Ishikawa (cell line): ENCODE measurements around the gene PRCD.

ENCODE experiments used
- CEBPB ChIP-seq: IDR thresholded peaks from 2 replicates; pipeline ENCODE4 v1.6.1; 2012
- CREB1 ChIP-seq: IDR thresholded peaks from 2 replicates; pipeline ENCODE4 v1.6.1; 2012; ENCODE audit warnings: low read depth
- EGR1 ChIP-seq: IDR thresholded peaks from 2 replicates; pipeline ENCODE4 v1.6.1; 2012
- EP300 ChIP-seq: IDR thresholded peaks from 2 replicates; pipeline ENCODE4 v1.6.1; 2012; ENCODE audit warnings: borderline replicate concordance
- FOXM1 ChIP-seq: IDR thresholded peaks from 2 replicates; pipeline ENCODE4 v1.6.1; 2012; ENCODE audit warnings: low read depth, borderline replicate concordance
- NFIC ChIP-seq: IDR thresholded peaks from 2 replicates; pipeline ENCODE4 v1.6.1; 2012
- RAD21 ChIP-seq: IDR thresholded peaks from 2 replicates; pipeline ENCODE4 v1.6.1; 2012; ENCODE audit warnings: low read depth
- TAF1 ChIP-seq: IDR thresholded peaks from 2 replicates; pipeline ENCODE4 v1.6.1; 2012; ENCODE audit warnings: low read depth, mild to moderate bottlenecking
- TCF12 ChIP-seq: IDR thresholded peaks from 2 replicates; pipeline ENCODE4 v1.6.1; 2012; ENCODE audit warnings: low read depth
- TEAD4 ChIP-seq: IDR thresholded peaks from 2 replicates; pipeline ENCODE4 v1.6.1; 2012
- YY1 ChIP-seq: IDR thresholded peaks from 2 replicates; pipeline ENCODE4 v1.6.1; 2012; ENCODE audit warnings: low read depth
- ZBTB7A ChIP-seq: IDR thresholded peaks from 2 replicates; pipeline ENCODE4 v1.6.1; 2012; ENCODE audit warnings: low read depth
- TF ChIP-seq, protein P1 (sequence below): IDR thresholded peaks from 2 replicates; pipeline ENCODE4 v1.6.1; 2012; ENCODE audit warnings: low read depth, mild to moderate bottlenecking
- TF ChIP-seq, protein P2 (sequence below): IDR thresholded peaks from 2 replicates; pipeline ENCODE4 v1.6.1; 2012
- TF ChIP-seq, protein P3 (sequence below): IDR thresholded peaks from 2 replicates; pipeline ENCODE4 v1.6.1; 2012

PRCD gene

DNA sequence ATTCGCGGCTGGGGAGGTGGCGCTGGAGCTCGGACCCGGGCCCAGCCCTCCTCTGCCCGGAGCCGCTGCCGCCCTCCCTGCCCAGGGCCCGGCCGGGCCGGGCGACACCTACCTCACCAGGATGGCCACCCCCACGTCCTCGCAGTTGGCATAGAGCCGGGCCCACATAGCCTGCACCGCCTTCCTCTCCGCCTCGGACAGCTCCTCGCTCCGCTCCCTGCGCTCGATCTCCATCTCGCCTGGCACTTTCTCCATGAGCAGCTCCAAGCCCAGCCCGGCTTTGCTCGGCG, 2.6 kb upstream of the PRCD start:
- no peak for TF ChIP-seq CREB1
- TF ChIP-seq, protein P1, sequence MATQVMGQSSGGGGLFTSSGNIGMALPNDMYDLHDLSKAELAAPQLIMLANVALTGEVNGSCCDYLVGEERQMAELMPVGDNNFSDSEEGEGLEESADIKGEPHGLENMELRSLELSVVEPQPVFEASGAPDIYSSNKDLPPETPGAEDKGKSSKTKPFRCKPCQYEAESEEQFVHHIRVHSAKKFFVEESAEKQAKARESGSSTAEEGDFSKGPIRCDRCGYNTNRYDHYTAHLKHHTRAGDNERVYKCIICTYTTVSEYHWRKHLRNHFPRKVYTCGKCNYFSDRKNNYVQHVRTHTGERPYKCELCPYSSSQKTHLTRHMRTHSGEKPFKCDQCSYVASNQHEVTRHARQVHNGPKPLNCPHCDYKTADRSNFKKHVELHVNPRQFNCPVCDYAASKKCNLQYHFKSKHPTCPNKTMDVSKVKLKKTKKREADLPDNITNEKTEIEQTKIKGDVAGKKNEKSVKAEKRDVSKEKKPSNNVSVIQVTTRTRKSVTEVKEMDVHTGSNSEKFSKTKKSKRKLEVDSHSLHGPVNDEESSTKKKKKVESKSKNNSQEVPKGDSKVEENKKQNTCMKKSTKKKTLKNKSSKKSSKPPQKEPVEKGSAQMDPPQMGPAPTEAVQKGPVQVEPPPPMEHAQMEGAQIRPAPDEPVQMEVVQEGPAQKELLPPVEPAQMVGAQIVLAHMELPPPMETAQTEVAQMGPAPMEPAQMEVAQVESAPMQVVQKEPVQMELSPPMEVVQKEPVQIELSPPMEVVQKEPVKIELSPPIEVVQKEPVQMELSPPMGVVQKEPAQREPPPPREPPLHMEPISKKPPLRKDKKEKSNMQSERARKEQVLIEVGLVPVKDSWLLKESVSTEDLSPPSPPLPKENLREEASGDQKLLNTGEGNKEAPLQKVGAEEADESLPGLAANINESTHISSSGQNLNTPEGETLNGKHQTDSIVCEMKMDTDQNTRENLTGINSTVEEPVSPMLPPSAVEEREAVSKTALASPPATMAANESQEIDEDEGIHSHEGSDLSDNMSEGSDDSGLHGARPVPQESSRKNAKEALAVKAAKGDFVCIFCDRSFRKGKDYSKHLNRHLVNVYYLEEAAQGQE, result peak; percentile 24; the same call in 1 of the 2 replicates
- peak; percentile 37; the same call in 1 of the 2 replicates for TF ChIP-seq NFIC

DNA sequence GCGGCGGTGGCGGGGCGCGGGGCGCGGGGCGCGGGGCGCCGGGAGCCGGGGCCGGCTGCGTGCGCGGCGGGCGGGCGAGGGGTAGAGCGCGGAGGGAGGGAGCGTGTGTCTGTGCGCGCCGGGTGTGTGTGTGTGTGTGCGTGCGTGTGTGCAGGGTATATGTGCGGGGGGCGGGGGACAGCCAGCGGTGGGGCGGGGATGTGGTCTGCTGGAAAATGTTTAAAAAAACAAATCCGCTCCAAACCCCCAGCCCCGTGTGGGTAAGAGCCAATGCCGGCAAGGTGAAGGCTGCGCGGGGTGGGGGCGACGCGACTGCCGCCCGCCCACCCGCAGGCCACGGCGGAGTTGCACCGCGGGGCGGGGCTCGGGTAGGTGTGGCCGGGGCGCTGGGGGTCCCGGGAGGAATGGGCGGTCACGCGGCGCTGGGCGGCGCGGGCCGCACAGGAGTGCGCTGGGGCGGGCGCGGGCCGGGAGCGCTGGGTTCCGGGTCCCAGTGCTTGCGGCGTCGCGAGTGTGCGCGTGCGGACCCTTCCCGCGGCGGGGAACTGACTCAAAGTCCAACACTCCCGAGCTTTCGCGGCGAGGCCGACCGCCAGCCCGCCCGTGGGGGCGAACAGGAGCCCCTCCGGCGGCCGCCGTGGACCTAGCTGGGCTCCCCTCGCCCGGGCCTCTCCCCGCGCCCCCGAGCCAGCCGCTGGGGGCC, 2.1 kb upstream of the PRCD start, which contains the start of gene CYGB:
Gene CYGB (minus strand): TSS at position 132 of the 703 bp plus-strand sequence. CDS start 167 bp downstream, outside the sequence.
- TF ChIP-seq FOXM1, result no peak
- TF ChIP-seq CEBPB, result no peak
- peak; percentile 76; the same call in 1 of the 2 replicates for TF ChIP-seq ZBTB7A
- TF ChIP-seq CREB1, result no peak
- no peak for TF ChIP-seq NFIC
- TF ChIP-seq, protein P2, sequence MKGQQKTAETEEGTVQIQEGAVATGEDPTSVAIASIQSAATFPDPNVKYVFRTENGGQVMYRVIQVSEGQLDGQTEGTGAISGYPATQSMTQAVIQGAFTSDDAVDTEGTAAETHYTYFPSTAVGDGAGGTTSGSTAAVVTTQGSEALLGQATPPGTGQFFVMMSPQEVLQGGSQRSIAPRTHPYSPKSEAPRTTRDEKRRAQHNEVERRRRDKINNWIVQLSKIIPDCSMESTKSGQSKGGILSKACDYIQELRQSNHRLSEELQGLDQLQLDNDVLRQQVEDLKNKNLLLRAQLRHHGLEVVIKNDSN, result peak; percentile 4; the same call in 1 of the 2 replicates
- no peak for TF ChIP-seq EGR1
- TF ChIP-seq TAF1, result no peak
- TF ChIP-seq RAD21, result no peak
- TF ChIP-seq EP300, result no peak
- TF ChIP-seq TCF12, result no peak
- no peak for TF ChIP-seq TEAD4

DNA sequence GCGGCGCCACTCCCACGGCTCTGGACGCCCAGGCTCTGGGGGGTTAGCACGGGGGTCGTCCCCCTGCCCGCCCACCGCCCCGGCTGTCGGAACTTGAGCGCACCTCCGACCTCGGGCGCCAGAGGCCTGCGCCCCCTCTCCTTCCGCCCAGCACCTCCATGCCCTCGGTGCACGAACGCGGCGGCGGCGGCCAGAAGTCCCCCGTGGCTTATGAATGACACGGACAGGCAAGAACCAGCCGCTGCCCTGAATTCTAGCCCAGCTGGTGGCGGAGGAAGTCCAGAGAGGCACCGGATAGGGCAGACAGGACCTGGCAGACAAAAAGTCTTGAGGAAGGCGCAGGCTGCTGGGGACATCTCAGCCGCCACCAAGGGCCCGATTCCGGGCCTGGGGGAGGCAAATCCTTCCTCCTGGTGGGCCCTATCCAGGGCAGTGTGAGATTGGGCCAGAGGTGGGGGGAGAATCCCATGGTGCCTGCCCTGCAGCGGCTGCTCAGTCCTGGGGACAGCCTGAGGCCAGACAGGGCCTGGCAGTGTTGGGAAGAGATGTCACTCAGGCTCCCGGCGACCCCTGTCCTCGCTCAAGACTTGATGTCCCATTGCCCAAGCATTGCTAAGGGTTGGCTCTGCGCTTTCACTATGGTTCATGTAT, 1.4 kb upstream of the PRCD start:
- TF ChIP-seq TAF1, result no peak

DNA sequence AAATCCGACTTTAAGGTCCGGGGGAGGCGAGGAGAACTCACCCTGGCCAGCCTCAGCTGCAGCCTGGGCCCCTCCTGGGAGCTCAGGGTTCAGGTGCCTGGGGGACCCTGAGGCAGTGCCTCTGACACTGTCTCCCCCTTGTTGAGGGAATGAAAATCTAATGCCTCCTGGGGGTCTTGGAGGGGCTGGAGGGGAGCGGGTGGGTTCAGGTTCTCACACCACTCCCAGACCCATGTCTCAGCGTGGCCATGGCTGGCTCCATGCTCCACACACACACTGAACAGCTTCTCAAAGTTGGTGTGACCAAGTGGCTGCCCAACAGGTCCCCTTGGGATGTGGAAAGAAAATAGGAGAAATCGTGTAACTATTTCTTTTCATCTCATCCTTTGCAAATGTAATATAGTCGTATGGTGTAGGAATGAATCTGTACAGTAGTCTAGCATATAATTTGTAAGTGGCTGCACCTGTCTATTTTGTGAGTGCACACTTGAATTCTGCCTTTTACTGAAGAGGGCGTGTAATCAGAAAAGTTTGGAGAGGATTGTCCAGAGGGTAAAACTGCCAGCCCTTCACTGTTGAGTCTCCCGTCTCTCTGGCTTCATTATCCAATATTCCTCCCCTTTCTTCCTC, 788 bp upstream of the PRCD start:
- no peak for TF ChIP-seq TEAD4
- TF ChIP-seq, protein P1, result no peak
- TF ChIP-seq CREB1, result no peak
- no peak for TF ChIP-seq EP300
- TF ChIP-seq, protein P2, result no peak

DNA sequence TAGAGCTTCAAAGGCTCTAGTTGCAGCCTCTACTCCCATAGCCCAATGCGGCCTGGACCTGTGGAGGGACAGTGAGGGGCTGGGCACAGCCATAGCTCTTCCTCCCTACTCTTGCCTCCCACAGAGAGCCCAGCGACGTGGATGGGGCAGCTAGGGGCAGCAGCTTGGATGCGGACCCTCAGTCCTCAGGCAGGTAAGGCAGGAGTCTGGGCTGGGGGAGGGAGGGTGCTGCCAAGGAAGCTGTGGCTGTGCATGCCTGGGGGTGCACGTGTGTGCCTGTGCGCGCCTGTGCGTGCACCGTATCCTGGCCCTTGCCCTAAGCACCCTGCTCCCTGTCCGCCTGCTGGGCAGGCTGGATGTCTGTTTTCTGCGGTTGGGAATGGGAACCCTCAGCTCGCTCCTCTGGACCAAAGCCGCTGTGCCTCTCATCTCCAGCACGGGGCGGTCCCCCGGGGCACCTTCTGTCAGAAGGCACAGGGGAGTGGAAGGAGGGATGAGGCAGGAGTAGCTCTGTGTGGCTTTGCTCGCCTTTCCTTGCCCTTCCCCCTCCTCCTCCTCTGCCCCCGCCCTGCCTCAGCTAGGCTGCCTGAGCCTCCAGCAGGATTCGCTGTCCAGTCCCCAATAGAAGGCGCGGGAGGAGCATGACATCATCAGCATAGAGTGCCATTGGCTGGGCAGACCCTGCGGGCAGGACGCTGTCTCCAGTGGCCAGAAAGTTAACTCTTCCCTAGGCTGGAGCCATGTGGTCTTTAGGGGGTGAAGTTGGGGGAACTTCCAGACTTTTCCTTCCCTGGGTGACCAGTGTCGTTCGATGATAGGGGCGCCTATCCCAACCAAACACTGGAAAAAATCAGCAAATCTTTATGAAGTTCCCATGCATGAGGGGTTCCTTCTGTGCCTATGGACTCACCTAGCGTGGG, 797 bp downstream of the PRCD start:
- peak; percentile 52; the same call in 1 of the 2 replicates for TF ChIP-seq ZBTB7A
- TF ChIP-seq, protein P3, sequence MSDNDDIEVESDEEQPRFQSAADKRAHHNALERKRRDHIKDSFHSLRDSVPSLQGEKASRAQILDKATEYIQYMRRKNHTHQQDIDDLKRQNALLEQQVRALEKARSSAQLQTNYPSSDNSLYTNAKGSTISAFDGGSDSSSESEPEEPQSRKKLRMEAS, result peak; percentile 87
- TF ChIP-seq TCF12, result peak; percentile 61; the same call in 1 of the 2 replicates
- TF ChIP-seq EP300, result peak; percentile 2; the same call in 1 of the 2 replicates
- TF ChIP-seq, protein P2, result no peak
- no peak for TF ChIP-seq FOXM1
- TF ChIP-seq TAF1, result 0 out of 2 replicates have a peak, but pooled peaks have one; percentile 46
- 0 out of 2 replicates have a peak, but pooled peaks have one; percentile 13 for TF ChIP-seq YY1
